GM12872 (cell line): ENCODE results near the gene ARMC2.

Experiments
- TF ChIP-seq, protein P1 (sequence below): IDR thresholded peaks from 3 replicates; pipeline ENCODE4 v1.5.1; 2011; ENCODE audit warnings: low read depth, mild to moderate bottlenecking, low read length, moderate library complexity; ENCODE audit not compliant: insufficient read depth

The ARMC2 gene

DNA sequence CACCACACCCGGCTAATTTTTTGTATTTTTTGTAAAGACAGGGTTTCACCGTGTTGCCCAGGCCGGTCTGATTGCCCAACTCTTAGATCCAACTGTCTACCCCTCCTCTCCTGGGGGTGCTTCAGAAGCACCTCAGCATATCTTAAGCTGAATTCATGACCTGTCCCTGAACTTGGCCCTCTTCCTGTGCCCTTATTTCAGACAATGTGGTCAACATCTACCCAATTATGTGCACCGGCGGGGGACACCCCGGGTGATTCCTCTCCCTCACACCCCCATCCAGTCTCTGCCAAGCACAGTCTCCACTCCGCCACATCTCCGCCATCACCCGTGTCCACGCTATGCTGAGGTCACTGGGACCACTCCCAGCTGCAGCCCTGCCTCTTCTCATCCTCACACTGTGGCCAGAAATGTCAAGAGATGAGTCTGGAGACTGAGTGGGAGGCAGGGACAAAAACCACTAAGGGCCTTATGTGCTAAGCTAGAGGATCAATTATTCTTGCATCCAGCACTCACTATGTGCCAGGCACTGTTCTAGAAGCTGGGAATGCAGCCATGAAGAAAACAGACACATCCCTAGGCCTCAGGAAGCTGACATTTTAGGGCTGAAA, 111.9 kb downstream of the ARMC2 start:
- TF ChIP-seq, protein P1, sequence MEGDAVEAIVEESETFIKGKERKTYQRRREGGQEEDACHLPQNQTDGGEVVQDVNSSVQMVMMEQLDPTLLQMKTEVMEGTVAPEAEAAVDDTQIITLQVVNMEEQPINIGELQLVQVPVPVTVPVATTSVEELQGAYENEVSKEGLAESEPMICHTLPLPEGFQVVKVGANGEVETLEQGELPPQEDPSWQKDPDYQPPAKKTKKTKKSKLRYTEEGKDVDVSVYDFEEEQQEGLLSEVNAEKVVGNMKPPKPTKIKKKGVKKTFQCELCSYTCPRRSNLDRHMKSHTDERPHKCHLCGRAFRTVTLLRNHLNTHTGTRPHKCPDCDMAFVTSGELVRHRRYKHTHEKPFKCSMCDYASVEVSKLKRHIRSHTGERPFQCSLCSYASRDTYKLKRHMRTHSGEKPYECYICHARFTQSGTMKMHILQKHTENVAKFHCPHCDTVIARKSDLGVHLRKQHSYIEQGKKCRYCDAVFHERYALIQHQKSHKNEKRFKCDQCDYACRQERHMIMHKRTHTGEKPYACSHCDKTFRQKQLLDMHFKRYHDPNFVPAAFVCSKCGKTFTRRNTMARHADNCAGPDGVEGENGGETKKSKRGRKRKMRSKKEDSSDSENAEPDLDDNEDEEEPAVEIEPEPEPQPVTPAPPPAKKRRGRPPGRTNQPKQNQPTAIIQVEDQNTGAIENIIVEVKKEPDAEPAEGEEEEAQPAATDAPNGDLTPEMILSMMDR, result no peak

DNA sequence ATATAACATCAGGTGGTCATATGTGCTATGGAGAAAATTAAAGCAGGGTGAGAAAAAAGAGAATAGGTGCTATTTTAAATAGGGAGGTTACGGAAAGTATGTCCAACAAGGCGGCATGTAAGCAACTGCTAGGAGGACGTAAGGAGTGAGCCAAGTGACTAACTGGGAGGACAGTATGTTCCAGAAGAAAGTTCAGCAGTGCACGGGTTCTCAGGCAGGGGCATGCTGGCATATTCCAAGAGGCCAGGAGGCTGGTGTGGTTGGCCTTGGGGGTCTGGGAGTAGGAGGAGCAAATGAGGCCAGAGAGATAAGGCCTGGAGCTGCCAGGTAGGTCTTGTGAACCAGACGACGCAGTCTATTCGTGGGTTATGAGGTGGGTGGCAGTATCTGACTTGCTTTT, 112.4 kb downstream of the ARMC2 start:
- TF ChIP-seq, protein P1, result no peak

DNA sequence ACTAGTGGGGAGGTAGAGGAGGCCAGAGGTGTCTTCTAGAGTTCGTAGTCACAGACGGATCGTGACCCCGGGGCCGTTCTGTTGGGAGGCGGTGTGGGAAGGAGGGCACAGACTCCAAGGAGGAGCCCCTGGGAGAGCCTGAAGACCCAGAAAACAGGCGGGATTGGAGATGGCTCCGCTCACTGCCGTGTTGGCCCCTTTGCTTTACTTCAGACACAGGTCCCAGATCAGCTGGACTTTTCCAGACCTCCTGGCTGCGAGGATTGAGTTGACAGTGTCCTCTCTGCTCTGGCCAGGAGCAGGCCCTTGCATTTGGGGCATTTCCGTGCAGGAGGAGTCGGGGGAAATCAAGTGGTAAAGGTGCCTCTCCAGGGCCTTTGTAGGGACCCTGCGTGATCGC, 112.9 kb downstream of the ARMC2 start:
- TF ChIP-seq, protein P1, result no peak

DNA sequence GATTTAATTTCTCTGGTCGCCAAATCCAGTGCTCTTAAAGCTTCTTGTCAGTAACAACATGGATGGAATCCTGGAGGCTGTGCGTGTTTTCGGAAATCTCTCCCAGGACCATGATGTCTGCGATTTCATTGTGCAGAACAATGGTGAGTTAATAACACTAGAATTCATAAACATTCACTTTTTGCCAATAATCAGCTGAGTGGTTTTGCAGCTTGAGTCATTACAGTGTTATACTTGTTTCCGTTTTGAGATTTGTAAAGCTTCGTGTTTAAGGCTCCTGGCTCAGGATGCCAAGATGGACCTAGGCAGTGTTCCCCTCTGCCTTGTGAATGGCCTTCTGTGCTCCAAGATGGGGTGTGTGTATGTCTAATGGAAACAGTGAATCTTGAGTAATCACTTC, 113.8 kb downstream of the ARMC2 start:
- TF ChIP-seq, protein P1, result no peak

DNA sequence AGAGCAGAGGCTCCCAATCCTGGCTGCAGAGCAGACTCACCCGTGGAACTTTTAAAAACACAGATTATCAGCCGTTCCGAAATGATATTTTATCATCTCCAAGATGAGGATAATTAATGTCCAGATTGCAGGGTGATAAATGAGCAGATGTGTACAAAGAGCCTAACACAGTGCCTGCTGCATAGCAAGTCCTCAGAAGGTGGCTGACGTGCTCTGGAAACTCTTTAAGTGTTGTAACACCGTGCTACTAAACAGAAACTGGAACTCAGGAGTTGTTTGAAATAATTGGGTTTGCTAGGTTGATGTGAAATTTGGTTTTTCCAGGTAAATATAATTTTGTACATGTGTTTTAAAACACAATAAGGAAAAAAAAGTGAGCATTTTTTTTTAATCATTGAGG, 118.0 kb downstream of the ARMC2 start:
- TF ChIP-seq, protein P1, result no peak

DNA sequence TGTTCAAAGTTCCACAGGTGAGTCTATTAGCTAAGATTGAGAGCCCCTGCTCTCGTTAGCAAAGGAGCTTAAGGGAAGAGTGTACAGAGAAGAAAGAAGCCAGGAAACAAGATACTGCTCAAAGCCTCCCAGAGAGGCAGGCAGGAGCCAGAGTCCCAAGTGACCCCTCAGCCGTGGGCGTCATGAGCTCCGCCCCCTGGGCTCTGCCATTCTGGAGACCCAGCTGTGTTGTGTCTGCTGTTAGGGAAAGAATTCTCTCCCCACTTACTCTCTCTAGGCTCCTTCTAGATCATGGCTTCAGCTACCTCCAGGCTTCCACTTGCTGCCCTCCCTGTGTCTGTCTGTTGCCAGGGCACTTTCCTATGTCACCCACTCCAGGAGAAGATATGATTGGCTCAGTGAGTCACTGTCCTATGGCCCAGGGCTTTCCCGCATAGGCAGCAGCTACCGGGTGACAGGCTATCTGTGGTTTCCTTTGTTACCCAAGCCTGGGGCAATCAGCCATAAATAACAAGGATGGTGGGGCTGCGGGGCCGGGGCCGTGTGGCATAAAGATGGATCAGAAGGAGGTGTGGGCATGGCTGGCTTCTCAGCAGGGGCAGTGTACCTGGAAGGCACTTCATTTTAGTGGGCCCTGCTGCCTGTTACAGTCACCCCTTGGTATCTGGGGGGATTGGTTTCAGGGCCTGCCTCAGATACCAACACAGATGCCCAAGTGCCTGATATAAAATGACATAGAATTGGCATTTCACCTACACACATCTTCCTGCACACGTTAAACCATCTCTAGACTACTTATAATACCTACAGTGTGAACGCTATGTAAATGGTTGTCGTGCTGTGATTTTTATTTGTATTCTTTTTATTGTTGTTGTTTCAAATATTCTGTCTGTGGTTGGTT, 118.9 kb downstream of the ARMC2 start:
- TF ChIP-seq, protein P1, result no peak

DNA sequence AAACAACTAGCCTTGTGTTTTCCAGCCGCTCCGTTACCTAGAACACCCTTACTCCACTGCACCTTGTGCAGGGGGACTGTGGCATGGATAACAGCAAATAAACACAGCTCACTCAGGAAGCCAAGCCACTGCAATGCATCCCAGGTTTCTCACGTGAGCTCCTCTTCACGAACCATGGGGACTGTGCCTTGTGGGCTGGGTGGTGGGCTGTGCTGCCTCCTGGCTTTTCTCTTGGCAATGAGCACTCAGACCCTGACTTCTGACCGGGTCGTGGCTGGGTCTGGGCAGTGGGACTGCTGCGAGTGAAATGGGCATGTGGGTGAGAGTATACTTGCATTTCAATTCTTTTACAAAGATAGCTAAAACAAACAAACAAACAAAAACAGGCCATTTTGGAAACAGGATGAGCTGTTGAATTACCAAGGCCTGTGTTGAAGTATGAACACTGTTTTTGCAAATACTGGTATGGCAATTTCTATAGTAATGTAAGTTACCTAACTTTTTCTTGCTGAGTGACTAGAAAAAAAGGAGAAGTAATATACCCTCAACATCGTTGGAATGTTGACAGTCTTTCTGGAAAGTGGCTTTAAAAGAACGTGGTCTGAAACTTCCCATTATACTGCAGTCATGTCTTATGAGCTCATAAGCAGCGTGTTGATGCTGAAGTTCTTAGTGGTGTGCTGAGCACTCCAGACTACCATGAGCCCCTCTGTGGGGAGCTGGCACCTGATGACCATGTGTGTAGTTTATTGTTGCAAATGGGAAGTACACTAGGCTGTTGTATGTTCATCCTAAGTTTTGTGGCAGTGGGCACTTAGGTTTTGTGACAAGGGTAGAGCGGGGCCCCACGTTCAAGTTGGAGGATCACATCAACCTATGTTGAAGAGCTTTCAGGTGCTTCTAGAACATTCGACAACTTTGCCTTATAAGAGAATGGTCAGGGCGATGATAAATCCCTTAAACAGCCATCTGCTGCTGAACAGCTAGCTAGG, 120.4 kb downstream of the ARMC2 start:
- TF ChIP-seq, protein P1, result no peak
